Activated naive CD4-positive, alpha-beta T cell treated with anti-CD3 and anti-CD28 coated beads, Interleukin-2, amount 50 U/mL, for 72 hours (primary cell): ENCODE data around the gene PXDN. TPM values are rescaled to one million over a fixed set of nuclear protein-coding genes. Genes with fewer than 3 reads are reported as not detected.

Source experiments
- ATAC-seq, 2 donors: fragments of 150-1000 bp; cut with Tn5 transposase; 2 replicates each; pipeline ENCODE4 v1.10.0; 2021; ENCODE audit warnings: mild to moderate bottlenecking in 2 of 2, moderate library complexity in 2 of 2
- DNase-seq, 2 donors: peaks; one replicate each; pipeline ENCODE4 v3.0.0; 2021 to 2022; ENCODE audit warnings: low spot score in 2 of 2
- H3K27ac Mint-ChIP-seq, 2 donors: one replicate each; pipeline ENCODE4 v1.8.0; 2022; ENCODE audit warnings: mild to moderate bottlenecking in 2 of 2, mixed read lengths in 2 of 2
- H3K36me3 Mint-ChIP-seq, 2 donors: one replicate each; pipeline ENCODE4 v1.8.0; 2022; ENCODE audit warnings: mixed read lengths in 2 of 2
- H3K9me3 Mint-ChIP-seq, 2 donors: one replicate each; pipeline ENCODE4 v1.8.0; 2022; ENCODE audit warnings: mixed read lengths in 2 of 2
- total RNA-seq, 2 donors: library from RNA; stranded (reverse); gene quantifications; one replicate each; pipeline ENCODE4 v1.2.3, GENCODE V29; 2022

The PXDN gene
- total RNA-seq, 2 donors from 2014 or later: 0.14 to 0.32 TPM

DNA sequence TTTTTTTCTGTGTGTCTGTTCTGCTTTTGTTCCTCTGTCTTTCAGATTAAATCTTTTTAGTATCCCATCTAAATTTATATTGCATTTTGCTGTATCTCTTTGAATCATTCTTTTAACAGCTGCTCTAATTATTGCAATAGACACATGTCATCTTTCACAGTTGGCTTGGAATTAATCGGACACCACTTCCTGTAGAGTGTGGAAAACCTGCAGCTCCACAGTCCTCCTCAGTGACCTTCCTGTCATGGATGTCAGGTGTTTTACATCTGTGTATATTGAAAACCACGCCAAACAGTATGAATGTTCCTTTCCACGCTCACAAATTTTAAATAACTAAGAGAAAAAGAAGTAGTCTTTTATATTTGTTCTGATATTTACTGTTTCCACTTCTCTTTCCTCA lies 135.3 kb downstream of the PXDN start:
- Mint-ChIP-seq H3K36me3 (no peaks in the 10 kb centered on the region), H3K27ac (no peak overlapping the region), H3K9me3 (no peaks in the 10 kb centered on the region)
- DNase-seq (no peak), ATAC-seq (no peak)

DNA sequence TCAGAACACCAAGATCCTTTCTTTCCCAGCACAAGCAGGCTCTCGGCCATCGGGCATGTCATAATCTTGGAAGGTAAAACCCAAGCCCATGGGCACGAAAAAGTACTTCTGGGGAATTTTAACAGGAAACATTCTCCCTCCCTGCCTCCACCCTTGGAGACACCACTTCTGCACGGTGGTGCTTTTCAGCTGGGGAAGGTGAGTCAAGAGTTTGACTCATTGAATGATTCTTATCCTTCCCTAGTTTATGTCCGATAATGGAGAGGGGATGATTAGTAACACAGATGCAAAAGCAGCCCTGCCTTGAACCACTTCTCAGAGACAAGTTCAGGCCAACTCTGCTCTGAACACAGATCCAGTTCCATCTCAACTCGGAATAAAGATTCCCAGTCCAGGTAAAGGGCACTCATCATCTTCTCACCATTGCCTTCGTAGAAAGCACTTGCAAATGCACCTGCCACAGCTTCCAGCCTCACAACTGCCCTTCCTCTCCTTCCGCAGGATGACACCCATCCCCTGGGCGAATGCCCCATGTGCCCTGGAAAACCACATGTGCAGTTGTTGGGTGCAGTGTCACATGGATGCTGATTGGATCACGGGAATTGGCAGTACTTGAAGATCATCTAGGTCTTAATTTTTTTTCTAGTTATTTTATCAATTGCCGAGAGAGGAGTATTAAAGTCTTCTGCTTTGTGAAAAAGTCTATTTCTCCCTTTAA lies 136.2 kb downstream of the PXDN start:
- no peaks in the 10 kb centered on the region for H3K9me3 Mint-ChIP-seq
- H3K27ac Mint-ChIP-seq: no peak overlapping the region
- no peak for ATAC-seq
- H3K36me3 Mint-ChIP-seq: no peaks in the 10 kb centered on the region
- DNase-seq: no peak

DNA sequence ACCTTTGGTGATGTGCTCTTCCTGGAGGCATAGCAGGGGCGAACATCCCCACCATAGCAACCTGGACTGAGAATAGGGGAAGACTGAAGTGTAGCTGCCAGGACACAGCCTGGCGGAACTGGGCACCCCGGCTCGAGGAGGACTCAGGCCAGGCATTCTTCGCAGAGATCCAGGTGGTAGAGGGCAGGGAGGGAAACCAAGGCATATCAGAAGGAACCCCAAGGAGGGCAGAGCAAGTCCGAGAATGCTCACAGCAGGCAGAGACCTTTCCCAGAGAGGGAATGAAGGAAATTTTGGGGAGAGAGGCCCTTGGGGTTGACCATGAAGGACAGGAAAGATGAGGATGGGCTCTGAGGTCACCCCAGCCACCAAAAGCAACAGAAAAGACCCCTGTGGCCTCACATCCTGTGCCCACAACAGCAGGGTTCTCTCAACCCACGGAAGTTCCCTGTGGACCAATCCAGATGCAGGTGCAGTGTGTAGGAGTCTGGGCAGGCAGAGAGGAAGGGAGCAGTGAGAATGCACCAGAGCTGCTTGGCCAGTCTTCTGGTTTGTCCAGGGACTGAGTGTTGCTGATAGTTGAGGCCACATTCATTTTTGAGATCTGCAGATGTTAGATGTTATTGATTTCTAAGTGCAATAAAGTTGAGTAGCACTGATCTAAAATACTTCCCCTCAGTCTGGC lies 136.9 kb downstream of the PXDN start:
- DNase-seq (no peak), ATAC-seq (no peak)
- no peaks in the 10 kb centered on the region for H3K9me3 Mint-ChIP-seq
- no peaks in the 10 kb centered on the region for H3K36me3 Mint-ChIP-seq
- H3K27ac Mint-ChIP-seq: no peak overlapping the region

DNA sequence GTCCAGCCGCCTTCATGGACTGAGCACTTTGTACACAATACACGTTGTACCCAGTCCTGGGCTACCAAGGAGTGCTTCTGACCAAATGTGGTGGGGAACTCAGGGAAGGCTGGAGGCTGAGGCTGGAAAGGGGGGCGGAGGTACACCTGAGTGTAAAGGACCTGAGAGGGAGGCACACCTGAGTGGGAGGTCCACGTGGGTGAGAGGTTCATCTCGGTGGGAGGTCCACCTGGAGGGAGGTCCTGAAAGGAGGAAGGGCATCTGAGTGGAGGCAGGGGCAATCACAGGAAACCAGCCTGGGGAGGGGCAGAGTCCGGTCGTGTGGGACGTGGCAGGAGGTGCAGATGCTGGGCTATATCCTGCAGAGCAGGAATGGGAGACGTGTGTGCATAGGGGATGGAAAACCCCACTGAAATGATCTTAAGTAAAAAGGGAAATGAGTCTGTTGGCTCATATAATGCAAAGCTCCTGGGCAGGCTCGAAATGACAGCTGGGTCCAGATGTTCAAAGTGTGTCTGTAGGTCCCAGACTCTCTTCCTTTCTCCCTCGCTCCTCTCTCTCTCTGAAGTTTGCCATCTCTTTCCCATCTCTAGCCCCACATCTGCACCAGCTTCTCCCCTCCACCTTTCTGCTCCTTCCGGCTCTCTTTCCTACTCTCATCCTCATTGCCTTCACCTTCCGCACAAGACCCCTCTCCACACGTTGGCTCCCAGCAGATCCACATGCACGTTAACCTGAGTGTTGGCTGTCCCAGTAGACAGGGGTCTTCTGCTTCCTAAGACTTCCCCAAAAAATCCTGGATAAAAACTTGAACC lies 137.7 kb downstream of the PXDN start:
- DNase-seq: no peak

DNA sequence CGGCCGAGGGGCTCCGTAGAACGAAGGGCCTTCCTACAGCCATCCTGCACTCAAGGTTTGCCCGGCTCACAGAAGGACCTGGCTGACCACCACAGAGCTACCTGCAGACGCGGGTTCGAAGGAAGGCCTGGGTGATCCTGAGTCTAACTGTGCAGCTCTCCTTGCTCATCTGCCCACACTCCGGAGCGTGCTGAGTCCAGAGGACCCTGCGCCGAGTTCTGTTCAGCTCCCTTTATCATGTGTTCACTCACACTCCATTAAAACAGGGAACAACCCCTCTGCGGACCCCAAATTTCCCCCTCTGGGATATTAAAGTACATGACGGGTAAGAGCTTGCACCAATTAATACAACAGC lies 138.3 kb downstream of the PXDN start:
- Mint-ChIP-seq H3K27ac (no peak overlapping the region), H3K9me3 (no peaks in the 10 kb centered on the region), H3K36me3 (no peaks in the 10 kb centered on the region)
- DNase-seq (no peak), ATAC-seq (no peak)

More for the DNA sequence above, 137.7 kb downstream of the PXDN start:
- no peaks in the 10 kb centered on the region for H3K9me3 Mint-ChIP-seq
- no peaks in the 10 kb centered on the region for H3K36me3 Mint-ChIP-seq
- no peak for ATAC-seq
- no peak overlapping the region for H3K27ac Mint-ChIP-seq

DNA sequence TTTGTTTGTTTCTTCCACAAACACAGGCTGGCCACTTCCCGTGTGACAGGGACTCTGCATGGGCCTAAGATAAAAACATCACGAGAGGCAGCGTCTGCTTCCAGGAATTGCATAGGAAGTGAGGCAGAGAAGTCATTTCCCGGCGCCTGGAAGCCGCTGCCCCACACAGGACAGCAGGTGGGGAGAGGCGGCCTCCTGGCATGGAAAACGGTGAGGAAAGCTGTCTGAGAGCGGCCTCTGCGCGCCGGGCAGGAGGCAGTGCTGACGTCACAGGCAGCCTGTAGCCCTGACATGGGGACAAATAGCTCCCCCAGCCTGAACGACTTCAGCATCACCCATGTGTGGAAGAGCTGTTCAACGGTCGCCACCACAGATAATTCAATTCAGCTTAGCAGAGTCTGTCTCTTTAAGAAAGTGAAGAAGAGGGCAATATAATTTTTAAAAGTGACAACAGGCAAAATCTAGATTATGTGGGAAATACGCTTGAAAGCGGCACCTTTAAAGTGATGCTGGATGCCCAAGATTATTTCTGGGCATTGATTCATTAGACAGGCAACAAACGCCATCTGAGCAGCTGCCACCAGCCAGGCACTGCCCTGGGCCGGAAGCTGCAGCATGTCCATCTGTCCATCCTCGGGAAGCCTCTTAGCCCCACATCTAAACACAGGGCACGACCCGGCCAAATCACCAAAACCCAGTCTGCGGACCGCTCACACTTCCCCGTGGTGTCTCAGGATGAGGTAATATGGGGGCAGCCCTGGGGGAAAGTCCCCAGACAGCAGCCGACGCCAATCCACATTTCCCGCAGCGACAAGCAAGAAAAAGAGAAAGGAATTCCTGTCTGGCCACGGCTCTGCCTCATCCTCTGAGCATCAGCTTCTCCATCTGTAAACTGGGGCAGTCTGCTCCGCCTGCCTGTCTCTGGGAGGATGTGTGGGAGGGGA lies 138.9 kb downstream of the PXDN start:
- Mint-ChIP-seq H3K36me3 (no peaks in the 10 kb centered on the region), H3K9me3 (no peaks in the 10 kb centered on the region), H3K27ac (no peak overlapping the region)
- ATAC-seq: no peak
- no peak for DNase-seq

DNA sequence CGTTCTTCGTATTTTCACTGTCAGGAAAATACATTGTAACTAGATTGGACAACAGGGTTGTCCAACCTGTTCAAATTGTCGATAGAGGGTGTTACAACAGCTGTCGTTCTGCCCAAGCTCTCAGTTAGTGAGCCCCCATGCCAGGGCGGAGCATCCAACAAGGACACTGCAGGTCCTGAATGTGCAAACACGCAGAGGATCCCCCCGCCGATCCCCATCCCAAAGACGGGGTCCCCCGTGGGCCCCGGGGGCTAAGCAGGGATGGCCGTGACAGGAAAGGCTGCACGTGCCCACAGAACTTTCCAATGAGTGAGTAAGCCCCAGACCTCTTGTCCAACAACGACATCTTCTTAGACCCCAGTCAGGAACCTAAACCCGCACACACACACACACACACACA lies 140.8 kb downstream of the PXDN start:
- Mint-ChIP-seq H3K36me3 (no peaks in the 10 kb centered on the region), H3K9me3 (no peaks in the 10 kb centered on the region), H3K27ac (no peak overlapping the region)
- ATAC-seq: no peak
- DNase-seq: no peak

DNA sequence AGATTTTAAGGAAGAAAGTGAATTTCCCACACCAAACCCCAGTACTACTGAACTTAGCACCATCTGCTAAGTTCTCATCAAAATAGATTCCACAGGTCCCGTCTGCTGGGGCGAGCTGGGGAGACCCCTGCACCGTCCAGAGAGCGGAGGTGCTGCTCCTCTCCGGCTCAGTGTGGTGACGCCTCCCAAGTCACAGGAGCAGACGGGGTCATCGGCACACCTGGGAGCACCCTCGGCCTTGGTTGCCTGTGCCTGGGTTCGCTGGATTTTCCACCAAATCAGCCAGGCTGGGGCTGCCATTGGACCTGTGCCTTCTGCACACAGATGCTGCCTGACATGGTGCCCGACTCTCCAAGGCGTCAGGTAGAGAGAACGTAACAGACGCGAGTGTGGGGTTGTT lies 141.3 kb downstream of the PXDN start:
- Mint-ChIP-seq H3K9me3 (no peaks in the 10 kb centered on the region), H3K36me3 (no peaks in the 10 kb centered on the region), H3K27ac (no peak overlapping the region)
- no peak for DNase-seq
- no peak for ATAC-seq

DNA sequence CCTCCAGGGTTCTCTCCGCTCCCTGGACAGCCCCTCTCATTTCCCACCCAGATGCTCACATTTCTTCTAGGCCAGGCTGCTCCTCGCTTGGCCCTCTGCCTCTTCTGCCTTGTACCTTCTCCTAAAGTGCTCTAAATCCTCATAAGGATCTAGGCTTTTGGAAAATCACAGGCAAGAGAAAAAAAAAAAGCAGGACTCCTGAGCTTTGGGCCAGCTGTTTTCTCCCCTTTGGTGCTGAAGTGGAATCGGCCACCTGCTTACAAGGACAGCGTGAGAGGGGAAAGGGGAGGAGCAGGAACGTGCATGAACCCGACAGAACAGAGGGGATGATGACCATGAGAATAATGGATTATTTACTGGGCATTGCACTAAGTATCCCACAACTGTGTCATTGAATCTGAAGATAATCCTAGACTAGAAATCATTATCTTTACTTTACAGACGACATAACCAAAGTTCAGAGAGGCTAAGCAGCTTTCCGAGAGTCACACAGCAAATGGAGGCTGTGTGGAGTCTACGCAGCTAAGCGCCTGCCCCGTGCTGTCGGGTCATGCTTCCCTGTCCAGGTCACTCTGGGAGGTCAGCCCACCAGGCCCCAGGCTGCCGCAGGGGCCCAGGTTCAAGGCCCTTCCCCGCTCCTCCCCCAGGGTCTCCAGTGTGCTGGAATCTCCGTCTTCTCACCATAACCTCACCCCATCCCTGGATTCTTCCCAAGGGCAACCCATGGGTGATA lies 141.9 kb downstream of the PXDN start:
- no peaks in the 10 kb centered on the region for H3K36me3 Mint-ChIP-seq
- no peaks in the 10 kb centered on the region for H3K9me3 Mint-ChIP-seq
- DNase-seq: no peak
- H3K27ac Mint-ChIP-seq: no peak overlapping the region
- no peak for ATAC-seq

DNA sequence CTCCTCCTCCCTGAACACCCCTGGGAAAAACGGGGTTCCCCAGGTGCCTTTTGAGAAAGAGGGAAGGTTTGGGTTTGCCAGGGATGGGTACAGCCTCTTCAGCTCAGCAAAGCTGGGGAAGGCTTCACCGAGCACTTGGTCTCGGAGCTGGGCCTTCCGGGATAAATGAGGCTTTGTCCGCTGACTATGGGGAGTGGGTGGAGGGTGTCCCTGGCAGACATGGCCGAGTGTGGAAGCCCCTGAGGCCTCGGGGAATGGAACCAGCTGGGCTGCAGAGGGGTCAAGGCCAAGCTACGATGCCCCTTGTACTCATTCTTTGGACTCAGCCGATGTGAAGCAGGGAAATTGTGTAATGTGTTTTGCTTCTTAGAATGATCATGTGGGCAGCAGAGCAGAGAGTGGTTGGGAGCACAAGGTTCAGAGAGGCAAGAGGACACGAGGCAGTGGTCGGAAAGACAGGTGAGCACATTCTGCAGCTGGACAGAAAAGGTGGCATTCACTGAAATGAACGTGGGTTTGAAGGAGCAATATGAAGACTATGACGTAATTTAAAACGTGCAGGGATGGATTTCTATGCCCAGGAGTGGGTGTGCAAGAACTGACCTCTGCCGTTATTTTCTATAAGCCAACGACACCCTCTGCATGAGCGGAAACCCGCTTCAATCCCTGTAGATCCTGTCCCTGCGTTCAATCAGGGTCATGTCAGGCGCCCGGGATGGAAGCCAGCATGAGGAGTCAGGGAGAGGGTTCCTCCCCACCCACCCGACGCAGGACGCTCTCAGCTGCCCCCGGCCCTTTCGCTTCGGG lies 142.6 kb downstream of the PXDN start:
- H3K36me3 Mint-ChIP-seq: no peaks in the 10 kb centered on the region

DNA sequence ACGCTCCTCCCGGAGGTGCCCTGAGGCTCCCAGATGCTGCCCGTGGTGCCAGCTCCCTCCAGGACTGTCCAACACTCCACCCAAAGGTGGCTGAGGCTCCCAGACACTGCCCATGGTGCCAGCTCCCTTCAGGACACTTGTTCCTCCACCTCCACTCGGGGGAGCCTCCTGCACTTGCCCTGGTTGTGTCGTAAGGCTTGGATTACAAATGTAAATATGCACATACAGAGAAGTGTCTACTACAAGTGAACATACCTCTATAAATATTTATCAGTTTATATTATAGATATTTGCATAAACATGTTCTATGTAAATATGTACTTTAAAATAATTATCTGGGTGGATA lies 143.3 kb downstream of the PXDN start:
- Mint-ChIP-seq H3K9me3 (no peaks in the 10 kb centered on the region), H3K36me3 (no peaks in the 10 kb centered on the region), H3K27ac (peak overlapping the region in 1 of 2 donors; percentile 27)
- DNase-seq (no peak), ATAC-seq (no peak)

More for the DNA sequence above, 142.6 kb downstream of the PXDN start:
- Mint-ChIP-seq H3K27ac (no peak overlapping the region), H3K9me3 (no peaks in the 10 kb centered on the region)
- DNase-seq: no peak
- no peak for ATAC-seq

DNA sequence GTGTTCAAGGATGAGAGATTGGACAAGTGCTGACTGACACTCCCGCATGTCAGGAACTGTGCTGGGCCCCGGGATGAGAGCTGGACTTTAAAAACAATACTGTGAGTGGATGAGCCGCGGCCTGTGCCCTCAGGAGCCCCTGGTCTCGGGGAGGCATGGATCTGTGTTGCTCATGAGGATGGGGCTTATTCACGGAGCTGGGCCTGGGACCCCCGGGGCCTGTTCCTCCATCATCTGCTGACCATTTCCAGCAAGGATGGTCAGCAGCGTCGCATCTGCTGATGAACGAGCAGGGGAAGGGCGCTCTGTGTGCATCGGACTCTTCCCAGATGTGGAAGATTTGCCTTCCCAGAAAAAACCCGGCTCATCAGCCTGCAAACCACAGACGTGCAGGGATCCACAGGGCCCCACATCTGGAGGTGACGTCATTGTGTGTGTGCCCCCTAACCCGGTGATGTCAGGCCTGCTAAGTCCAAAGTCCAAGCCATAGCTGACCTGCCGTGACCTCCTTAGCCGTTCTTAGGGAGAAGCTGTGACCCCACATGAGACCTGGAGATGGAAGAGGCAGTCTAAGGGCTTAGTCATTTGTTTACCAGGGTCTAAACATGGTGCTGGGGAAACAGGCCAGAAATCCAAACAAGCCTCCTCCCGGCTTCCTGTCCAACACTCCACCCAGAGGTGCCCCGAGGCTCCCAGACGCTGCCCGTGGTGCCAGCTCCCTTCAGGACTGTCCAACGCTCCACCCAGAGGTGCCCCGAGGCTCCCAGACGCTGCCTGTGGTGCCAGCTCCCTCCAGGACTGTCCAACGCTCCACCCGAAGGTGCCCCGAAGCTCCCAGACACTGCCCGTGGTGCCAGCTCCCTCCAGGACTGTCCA lies 143.9 kb downstream of the PXDN start:
- ATAC-seq (no peak), DNase-seq (no peak)
- Mint-ChIP-seq H3K9me3 (no peaks in the 10 kb centered on the region), H3K27ac (peak overlapping the region in 1 of 2 donors; percentile 27), H3K36me3 (no peaks in the 10 kb centered on the region)

DNA sequence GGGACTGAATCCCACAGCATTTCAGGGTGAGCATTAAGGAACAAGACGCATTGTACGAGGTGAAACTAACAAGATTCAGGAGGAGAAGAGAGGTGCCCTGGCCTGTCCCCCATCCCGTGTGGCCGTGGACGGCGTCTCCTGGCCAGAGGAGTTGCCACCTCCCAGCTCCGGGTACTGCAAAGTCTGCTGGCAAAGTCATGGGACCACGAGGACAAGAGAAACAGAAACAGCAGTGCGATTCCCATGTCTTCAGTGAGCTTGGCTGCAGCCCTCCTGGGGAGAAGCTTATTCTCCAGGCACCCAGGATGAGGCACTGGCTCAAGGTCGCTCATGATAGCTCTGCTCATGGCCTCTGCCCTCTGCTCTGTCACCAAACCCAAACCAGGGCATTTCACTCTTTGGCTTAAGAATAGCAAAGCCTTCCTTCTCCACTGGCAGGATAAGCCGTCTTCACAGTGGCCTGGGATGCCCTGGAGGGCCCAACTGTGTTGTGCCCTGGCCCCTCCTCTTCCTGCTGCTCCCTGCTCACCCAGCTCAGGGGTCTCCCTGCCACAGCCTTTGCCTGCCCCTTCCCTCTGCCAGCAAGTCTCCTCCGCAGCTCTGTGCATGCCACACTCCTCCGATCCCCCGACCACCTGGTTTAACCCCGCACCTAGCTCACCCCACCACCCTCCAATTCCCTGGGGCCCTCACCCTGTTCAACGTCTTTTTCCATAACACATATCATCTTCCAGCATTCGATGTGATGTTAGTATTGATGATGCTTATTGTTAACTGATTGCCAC lies 144.8 kb downstream of the PXDN start:
- H3K9me3 Mint-ChIP-seq: no peaks in the 10 kb centered on the region

DNA sequence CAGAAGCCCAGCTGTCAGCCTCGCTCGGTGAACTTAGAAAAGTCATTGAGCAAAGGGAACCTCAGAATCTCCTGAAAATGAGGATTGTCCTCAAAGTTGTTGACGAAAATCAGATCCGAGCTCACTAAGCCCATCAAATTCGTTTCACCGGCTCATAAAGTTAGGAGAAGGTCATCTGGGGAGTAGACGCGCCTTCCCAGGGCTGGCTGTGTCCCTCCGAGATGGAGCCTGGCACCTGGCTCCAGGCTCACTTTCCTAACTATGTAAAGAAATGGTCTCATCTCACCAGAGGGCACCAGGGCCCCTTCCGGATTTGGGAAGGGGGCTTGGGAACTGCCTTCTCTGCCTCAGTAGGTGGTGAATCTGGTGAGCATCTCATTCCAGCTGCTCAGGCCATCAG lies 145.5 kb downstream of the PXDN start:
- no peaks in the 10 kb centered on the region for H3K9me3 Mint-ChIP-seq
- ATAC-seq: no peak
- H3K36me3 Mint-ChIP-seq: no peaks in the 10 kb centered on the region
- H3K27ac Mint-ChIP-seq: no peak overlapping the region
- DNase-seq: no peak

More for the DNA sequence above, 144.8 kb downstream of the PXDN start:
- no peaks in the 10 kb centered on the region for H3K36me3 Mint-ChIP-seq
- no peak overlapping the region for H3K27ac Mint-ChIP-seq
- no peak for ATAC-seq
- no peak for DNase-seq
